Measurements from ENCODE around the gene ITPRID1.

The ITPRID1 gene

GRCh38 chr7:31633894-31634494 is 120.1 kb downstream of the ITPRID1 start:
- Histone ChIP-seq H3K9me3 (ENCODE audit: insufficient read depth, low read length) (no peaks in the 10 kb centered on the region), H3K27ac (ENCODE audit: low read depth, low read length) (no peak overlapping the region), H3K4me3 (ENCODE audit: insufficient read depth, low read length, poor library complexity, severe bottlenecking) (no peak overlapping the region), H3K9ac (ENCODE audit: low read length) (no peak overlapping the region), H3K79me2 (ENCODE audit: insufficient read depth, low read length) (no peaks in the 10 kb centered on the region), H3F3A (ENCODE audit: insufficient read depth) (no peaks in the 10 kb centered on the region), H3K36me3 (ENCODE audit: low read length) (no peaks in the 10 kb centered on the region), H3K9me2 (replicated peaks; ENCODE audit: insufficient read depth, low read length) (no peaks in the 10 kb centered on the region), H3K27me3 (ENCODE audit: low read length) (no peaks in the 10 kb centered on the region), H2AFZ (ENCODE audit: low read depth, low read length, severe bottlenecking) (no peak overlapping the region), H3K4me2 (ENCODE audit: low read depth, low read length, poor library complexity, severe bottlenecking) (no peak overlapping the region), H4K20me1 (ENCODE audit: low read depth, low read length) (no peaks in the 10 kb centered on the region)
- TF ChIP-seq, protein P1, sequence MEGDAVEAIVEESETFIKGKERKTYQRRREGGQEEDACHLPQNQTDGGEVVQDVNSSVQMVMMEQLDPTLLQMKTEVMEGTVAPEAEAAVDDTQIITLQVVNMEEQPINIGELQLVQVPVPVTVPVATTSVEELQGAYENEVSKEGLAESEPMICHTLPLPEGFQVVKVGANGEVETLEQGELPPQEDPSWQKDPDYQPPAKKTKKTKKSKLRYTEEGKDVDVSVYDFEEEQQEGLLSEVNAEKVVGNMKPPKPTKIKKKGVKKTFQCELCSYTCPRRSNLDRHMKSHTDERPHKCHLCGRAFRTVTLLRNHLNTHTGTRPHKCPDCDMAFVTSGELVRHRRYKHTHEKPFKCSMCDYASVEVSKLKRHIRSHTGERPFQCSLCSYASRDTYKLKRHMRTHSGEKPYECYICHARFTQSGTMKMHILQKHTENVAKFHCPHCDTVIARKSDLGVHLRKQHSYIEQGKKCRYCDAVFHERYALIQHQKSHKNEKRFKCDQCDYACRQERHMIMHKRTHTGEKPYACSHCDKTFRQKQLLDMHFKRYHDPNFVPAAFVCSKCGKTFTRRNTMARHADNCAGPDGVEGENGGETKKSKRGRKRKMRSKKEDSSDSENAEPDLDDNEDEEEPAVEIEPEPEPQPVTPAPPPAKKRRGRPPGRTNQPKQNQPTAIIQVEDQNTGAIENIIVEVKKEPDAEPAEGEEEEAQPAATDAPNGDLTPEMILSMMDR (IDR thresholded peaks at IDR 0.05; ENCODE audit: insufficient read depth, low read length, poor library complexity, severe bottlenecking): peak; percentile 28
- no peak for TF ChIP-seq EZH2phosphoT487 (conservative IDR thresholded peaks at IDR 0.05; ENCODE audit: low read length)

- Histone ChIP-seq H3K9me2 (replicated peaks; ENCODE audit: insufficient read depth, low read length) (no peaks in the 10 kb centered on the region), H2AFZ (ENCODE audit: low read depth, low read length, severe bottlenecking) (no peak overlapping the region), H3K27me3 (ENCODE audit: low read length) (no peaks in the 10 kb centered on the region), H3K4me3 (ENCODE audit: insufficient read depth, low read length, poor library complexity, severe bottlenecking) (no peak overlapping the region), H3K9ac (ENCODE audit: low read length) (no peak overlapping the region), H3K79me2 (ENCODE audit: insufficient read depth, low read length) (no peaks in the 10 kb centered on the region), H3F3A (ENCODE audit: insufficient read depth) (no peaks in the 10 kb centered on the region), H3K4me2 (ENCODE audit: low read depth, low read length, poor library complexity, severe bottlenecking) (no peak overlapping the region), H3K9me3 (ENCODE audit: insufficient read depth, low read length) (no peaks in the 10 kb centered on the region), H3K36me3 (ENCODE audit: low read length) (no peaks in the 10 kb centered on the region), H4K20me1 (ENCODE audit: low read depth, low read length) (no peaks in the 10 kb centered on the region), H3K27ac (ENCODE audit: low read depth, low read length) (no peak overlapping the region)
- TF ChIP-seq, protein P1 (IDR thresholded peaks at IDR 0.05; ENCODE audit: insufficient read depth, low read length, poor library complexity, severe bottlenecking): no peak
- TF ChIP-seq EZH2phosphoT487 (conservative IDR thresholded peaks at IDR 0.05; ENCODE audit: low read length): no peak
Observed at GRCh38 chr7:31640381-31640780, 126.5 kb downstream of the ITPRID1 start.

DNA sequence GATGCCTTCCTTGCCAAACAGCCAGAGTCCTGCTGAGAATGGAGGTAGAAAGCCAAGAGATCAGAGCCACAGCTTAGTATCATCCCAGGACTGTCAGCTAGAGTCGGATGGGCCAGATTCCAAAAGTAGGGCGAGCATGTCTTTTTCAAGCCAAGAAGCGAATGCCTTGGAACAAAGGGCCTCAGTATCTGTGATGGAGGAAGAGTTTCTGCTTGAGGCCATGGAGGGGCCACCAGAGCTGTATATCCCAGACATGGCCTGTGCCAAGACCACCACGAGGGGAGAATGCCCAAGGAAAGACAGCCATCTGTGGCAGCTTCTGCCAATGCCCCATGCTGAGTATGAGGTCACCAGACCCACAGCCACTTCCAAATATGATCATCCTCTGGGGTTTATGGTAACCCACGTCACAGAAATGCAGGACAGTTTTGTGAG is 128.8 kb downstream of the ITPRID1 start:
- no peaks in the 10 kb centered on the region for H3K9me2 ChIP-seq (replicated peaks; ENCODE audit: insufficient read depth, low read length)

GRCh38 chr7:31646942-31647341 is 133.1 kb downstream of the ITPRID1 start:
- Histone ChIP-seq H3K36me3 (ENCODE audit: low read length) (no peaks in the 10 kb centered on the region), H3K9ac (ENCODE audit: low read length) (no peak overlapping the region), H3K27me3 (ENCODE audit: low read length) (no peaks in the 10 kb centered on the region), H3K4me3 (ENCODE audit: insufficient read depth, low read length, poor library complexity, severe bottlenecking) (no peak overlapping the region), H4K20me1 (ENCODE audit: low read depth, low read length) (no peaks in the 10 kb centered on the region), H3F3A (ENCODE audit: insufficient read depth) (no peaks in the 10 kb centered on the region), H2AFZ (ENCODE audit: low read depth, low read length, severe bottlenecking) (no peak overlapping the region), H3K9me2 (replicated peaks; ENCODE audit: insufficient read depth, low read length) (no peaks in the 10 kb centered on the region), H3K4me2 (ENCODE audit: low read depth, low read length, poor library complexity, severe bottlenecking) (no peak overlapping the region), H3K79me2 (ENCODE audit: insufficient read depth, low read length) (no peaks in the 10 kb centered on the region), H3K9me3 (ENCODE audit: insufficient read depth, low read length) (no peaks in the 10 kb centered on the region), H3K27ac (ENCODE audit: low read depth, low read length) (no peak overlapping the region)
- TF ChIP-seq, protein P1 (IDR thresholded peaks at IDR 0.05; ENCODE audit: insufficient read depth, low read length, poor library complexity, severe bottlenecking): no peak

More for the DNA sequence above, 128.8 kb downstream of the ITPRID1 start:
- H3K36me3 ChIP-seq (ENCODE audit: low read length): no peaks in the 10 kb centered on the region
- H4K20me1 ChIP-seq (ENCODE audit: low read depth, low read length): no peaks in the 10 kb centered on the region
- H3K9ac ChIP-seq (ENCODE audit: low read length): no peak overlapping the region
- no peak overlapping the region for H3K27ac ChIP-seq (ENCODE audit: low read depth, low read length)
- H2AFZ ChIP-seq (ENCODE audit: low read depth, low read length, severe bottlenecking): no peak overlapping the region
- H3K9me3 ChIP-seq (ENCODE audit: insufficient read depth, low read length): no peaks in the 10 kb centered on the region
- no peaks in the 10 kb centered on the region for H3K79me2 ChIP-seq (ENCODE audit: insufficient read depth, low read length)
- H3K4me2 ChIP-seq (ENCODE audit: low read depth, low read length, poor library complexity, severe bottlenecking): no peak overlapping the region
- no peak overlapping the region for H3K4me3 ChIP-seq (ENCODE audit: insufficient read depth, low read length, poor library complexity, severe bottlenecking)
- TF ChIP-seq EZH2phosphoT487 (conservative IDR thresholded peaks at IDR 0.05; ENCODE audit: low read length): no peak
- no peaks in the 10 kb centered on the region for H3K27me3 ChIP-seq (ENCODE audit: low read length)
- H3F3A ChIP-seq (ENCODE audit: insufficient read depth): no peaks in the 10 kb centered on the region
